IPS DF 6.9 (cell line): ENCODE measurements around the gene TNFAIP2.
A peak's percentile ranks its signal among the peaks of the same experiment; 100 is the strongest.

Source experiments
- DNase-seq: peaks from one replicate; pipeline ENCODE4 v3.0.0-alpha.2; 2013; ENCODE audit warnings: low read depth, low spot score
- H3K27ac ChIP-seq: one replicate; pipeline ENCODE4 v1.5.1; 2013; ENCODE audit warnings: low read length, control low read depth
- H3K27me3 ChIP-seq: 2 replicates; pipeline ENCODE4 v1.6.1; 2013; ENCODE audit warnings: mild to moderate bottlenecking, low read length; ENCODE audit not compliant: control insufficient read depth, insufficient read depth
- H3K36me3 ChIP-seq: 2 replicates; pipeline ENCODE4 v1.6.1; 2013; ENCODE audit warnings: low read length; ENCODE audit not compliant: control insufficient read depth, insufficient read depth
- H3K4me1 ChIP-seq: 2 replicates; pipeline ENCODE4 v1.6.1; 2013; ENCODE audit warnings: low read length; ENCODE audit not compliant: control insufficient read depth, insufficient read depth
- H3K4me3 ChIP-seq: 2 replicates; pipeline ENCODE4 v1.5.1; 2013; ENCODE audit warnings: mild to moderate bottlenecking, low read length
- H3K9me3 ChIP-seq: 2 replicates; pipeline ENCODE4 v1.6.1; 2013; ENCODE audit warnings: low read length, inconsistent platforms; ENCODE audit not compliant: control insufficient read depth, insufficient read depth
- WGBS: extraction: QIAGEN DNeasy Blood & Tissue Kit; methylation state at CpG from one replicate; pipeline ENCODE4 v1.1.7; 2013; ENCODE audit warnings: mixed read lengths, missing lambda C conversion rate; ENCODE audit not compliant: insufficient read length, insufficient coverage; 5-methylcytosine and 5-hydroxymethylcytosine counted together

The TNFAIP2 gene

DNA sequence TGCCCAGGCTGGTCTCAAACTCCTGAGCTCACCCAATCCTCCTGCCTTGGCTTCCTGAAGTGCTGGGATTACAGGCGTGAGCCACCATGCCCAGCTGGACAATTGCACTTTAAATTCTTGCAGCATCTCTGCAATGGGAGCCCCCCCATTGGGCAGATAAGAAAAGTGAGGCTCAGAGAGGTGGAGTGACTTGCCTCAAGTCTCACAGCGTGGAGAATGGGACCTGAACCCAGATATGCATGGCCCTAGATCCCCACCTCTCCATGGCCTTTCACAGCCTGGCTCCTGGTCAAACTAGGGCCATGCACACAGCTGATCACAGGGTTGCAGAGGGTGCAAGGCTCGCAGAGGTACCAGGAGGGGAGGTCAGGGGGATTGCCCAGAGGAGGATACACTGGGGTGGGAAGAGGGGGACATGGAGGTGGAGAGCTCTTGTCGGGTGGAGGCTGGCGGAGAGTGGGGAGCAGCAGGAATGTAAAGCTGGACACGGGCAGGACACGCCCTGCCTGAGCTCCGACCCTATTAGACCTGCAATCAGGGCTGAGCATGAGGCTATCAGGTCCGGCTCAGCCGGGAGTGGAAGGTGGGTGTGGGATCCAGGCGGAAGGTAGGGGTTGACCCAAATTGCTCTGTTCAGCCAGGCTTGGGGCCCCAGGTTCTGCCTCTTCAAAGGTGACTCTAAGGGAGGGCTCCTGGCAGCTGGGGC lies 21.9 kb upstream of the TNFAIP2 start:
- WGBS, result no CpG with 5 or more reads among the region's 11 CpGs
- no peaks in the 10 kb centered on the region for H3K36me3 ChIP-seq
- H3K9me3 ChIP-seq, result no peaks in the 10 kb centered on the region
- peaks cover 23% of the 10 kb centered on the region; the same call in 1 of the 2 replicates for H3K27me3 ChIP-seq
- no peak for DNase-seq
- peaks cover 21% of the 10 kb centered on the region for H3K4me1 ChIP-seq
- H3K4me3 ChIP-seq, result no peak overlapping the region
- no peak overlapping the region for H3K27ac ChIP-seq

DNA sequence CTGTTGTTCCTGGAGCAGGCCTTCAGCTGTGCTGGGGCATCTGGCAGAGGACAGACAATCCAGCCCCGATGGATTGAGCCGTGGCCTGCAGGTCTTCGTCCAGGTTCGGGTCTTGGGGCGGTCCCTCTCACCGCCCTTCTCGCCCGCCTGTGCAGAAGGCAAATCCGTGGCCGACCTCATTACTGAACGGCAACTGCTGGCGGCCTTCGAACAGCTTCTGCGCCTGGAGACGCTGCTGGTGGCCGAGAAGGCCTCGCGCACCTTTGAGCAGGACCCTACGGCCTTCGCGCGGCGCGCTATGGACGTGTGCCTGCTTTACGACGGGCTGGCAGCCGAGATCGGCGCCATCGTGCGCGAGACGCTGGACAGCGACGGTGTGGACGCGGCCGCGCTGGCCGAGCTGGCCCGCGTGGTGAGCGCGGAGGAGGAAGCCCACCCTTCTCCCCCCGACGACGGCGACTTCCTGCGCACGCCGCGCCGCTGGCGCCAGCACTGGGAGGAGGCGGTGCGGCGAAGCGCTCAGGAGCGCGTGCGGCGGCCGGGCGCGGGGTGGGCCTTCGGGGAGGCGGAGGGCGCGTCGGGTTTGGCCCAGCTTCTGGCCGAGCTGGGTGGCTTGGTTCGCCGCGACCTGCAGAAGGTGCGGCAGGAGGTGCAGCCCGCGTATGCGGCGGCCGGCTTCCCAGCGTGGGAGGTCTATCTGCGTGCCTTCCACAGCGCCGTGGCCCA lies 21.1 kb upstream of the TNFAIP2 start:
- H3K27me3 ChIP-seq, result peaks cover 23% of the 10 kb centered on the region; the same call in 1 of the 2 replicates
- H3K4me3 ChIP-seq, result no peak overlapping the region
- DNase-seq, result no peak
- no peak overlapping the region for H3K27ac ChIP-seq
- WGBS, result no CpG with 5 or more reads among the region's 85 CpGs
- H3K9me3 ChIP-seq, result no peaks in the 10 kb centered on the region
- H3K4me1 ChIP-seq, result peaks cover 17% of the 10 kb centered on the region
- no peaks in the 10 kb centered on the region for H3K36me3 ChIP-seq

DNA sequence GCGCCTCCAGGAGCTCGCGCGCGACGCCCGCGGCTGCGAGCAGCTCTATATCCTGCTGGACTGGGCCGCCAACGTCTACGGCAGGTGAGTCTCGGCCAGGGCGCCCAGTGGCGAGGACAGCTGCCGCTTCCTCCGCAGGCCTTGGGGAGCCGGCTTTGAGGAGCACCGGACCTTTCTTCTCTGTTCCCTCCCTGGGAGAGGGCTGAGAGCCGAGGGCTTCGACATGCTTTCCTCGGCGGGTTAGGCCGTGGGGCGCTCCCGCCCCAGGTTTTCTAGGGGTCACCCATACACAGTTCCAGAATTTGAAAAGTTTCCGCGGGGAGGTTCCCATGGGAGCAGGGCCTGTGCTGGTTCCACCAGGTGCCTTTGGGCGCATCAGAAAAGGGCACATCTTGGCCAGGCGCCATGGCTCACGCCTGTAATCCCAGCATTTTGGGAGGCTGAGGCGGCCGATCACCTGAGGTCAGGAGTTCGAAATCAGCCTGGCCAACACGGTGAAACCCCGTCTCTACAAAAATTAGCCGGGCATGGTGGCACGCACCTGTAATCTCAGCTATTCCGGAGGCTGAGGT lies 20.5 kb upstream of the TNFAIP2 start:
- peaks cover 15% of the 10 kb centered on the region for H3K4me1 ChIP-seq
- no peaks in the 10 kb centered on the region for H3K9me3 ChIP-seq
- peaks cover 23% of the 10 kb centered on the region; the same call in 1 of the 2 replicates for H3K27me3 ChIP-seq
- no peaks in the 10 kb centered on the region for H3K36me3 ChIP-seq
- WGBS, result no CpG with 5 or more reads among the region's 39 CpGs
- H3K4me3 ChIP-seq, result no peak overlapping the region
- DNase-seq, result no peak
- no peak overlapping the region for H3K27ac ChIP-seq

DNA sequence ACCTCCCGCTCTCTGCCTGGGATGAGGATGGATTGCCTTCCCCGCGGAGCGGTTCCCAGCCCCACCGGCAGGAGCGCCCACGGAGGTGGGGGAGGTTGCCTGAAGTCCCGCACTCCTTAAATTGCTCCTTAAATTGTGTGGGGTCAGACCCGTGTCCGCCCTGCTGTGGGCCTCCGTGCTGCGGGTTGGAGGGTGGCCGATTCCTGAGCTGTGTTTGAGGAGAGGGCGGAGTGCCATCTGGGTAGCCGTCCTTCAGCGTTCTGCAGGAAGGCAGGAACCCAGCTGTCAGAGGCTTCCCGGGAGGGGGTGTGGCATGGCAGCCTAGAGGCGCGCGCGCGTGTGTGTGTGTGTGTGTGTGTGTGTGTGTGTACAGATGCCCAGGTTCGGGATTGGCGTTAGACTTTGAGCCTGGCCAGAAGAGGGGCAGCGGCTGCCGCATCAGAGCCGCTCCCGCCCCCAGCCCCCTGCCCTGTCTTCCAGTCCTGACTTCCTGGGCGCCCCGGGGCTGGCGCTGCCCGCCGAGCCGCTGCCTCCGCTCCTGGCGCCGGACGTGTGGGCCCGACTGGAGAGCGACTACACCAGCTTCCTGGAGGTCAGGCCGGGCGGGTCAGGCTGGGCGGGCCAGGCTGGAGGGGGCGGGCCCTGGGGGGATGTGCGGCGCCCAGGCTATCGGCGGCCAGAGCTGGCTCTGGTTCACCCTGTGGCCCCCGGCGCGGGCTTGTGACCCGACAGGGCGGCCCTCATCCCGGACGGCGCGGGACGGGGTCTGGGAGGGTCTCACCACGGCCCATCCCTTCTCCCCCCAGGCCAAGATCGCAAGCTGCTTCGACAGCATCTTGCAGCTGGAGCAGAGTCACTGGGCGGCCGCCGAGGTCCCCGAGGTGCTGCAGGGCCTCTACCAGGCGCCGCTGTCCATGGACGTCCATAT lies 19.5 kb upstream of the TNFAIP2 start:
- no peak for DNase-seq
- peaks cover 20% of the 10 kb centered on the region for H3K4me1 ChIP-seq
- WGBS, result no CpG with 5 or more reads among the region's 68 CpGs
- no peaks in the 10 kb centered on the region for H3K36me3 ChIP-seq
- no peak overlapping the region for H3K27ac ChIP-seq
- no peaks in the 10 kb centered on the region for H3K9me3 ChIP-seq
- H3K27me3 ChIP-seq, result peaks cover 23% of the 10 kb centered on the region; the same call in 1 of the 2 replicates
- peak overlapping the region; percentile 1; the same call in 1 of the 2 replicates for H3K4me3 ChIP-seq

DNA sequence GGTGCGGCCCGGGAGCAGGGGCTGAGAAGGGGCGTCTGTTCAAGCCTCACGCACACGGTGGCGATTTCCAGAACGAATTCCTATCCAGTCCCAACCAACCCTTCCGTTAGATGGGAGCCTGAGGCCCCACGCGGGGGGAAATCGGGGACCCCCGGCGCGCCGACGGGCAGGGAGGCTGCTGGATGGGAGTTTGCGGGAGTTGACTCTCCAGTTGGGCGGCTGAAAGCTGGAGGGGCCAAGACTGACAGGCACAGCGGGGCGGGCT lies 18.9 kb upstream of the TNFAIP2 start:
- H3K4me1 ChIP-seq, result peaks cover 17% of the 10 kb centered on the region
- no peaks in the 10 kb centered on the region for H3K9me3 ChIP-seq
- WGBS, result no CpG with 5 or more reads among the region's 20 CpGs
- no peaks in the 10 kb centered on the region for H3K36me3 ChIP-seq
- H3K4me3 ChIP-seq, result peak overlapping the region; percentile 1; the same call in 1 of the 2 replicates
- peaks cover 23% of the 10 kb centered on the region; the same call in 1 of the 2 replicates for H3K27me3 ChIP-seq
- H3K27ac ChIP-seq, result no peak overlapping the region
- no peak for DNase-seq

DNA sequence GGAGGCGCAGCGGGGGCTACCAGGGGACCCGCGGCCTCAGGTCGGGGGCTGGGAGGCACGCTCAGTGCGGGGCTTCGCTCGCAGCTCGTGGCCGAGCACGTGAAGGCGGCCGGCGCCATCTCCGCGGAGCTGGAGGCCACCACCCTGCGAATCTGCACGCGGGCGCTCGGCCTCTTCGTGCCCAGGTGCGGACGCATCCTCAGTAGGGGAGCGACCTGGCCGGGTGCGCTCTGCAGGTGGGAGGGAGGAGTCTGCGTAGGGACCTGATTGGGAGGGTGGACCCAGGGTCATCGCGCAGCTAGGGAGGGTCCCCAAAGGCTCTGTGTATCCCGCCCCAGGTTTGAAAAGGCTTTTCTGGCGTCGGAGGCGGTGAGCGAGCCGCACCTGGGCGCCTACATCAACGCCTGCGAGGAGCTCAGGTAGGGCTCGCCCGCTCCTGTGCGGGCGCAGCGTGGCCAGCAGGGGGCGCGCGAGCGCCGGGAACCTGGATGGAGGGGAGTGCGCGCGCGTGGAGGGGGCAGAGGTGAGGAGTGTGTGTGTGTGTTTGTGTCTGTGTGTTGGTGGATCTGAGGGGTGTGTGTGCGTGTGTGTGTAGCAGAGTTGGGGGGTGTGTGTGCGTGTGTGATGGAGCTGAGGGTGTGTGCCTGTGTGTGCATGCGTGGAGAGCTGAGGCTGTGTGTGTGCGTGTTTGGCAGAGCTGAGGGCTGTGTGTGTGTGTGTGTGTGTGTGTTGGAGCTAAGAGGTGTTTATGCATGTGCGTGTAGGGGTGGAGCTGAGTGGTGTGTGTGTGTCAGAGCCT lies 18.4 kb upstream of the TNFAIP2 start:
- Histone ChIP-seq H3K9me3 (no peaks in the 10 kb centered on the region), H3K27ac (no peak overlapping the region), H3K27me3 (peaks cover 23% of the 10 kb centered on the region; the same call in 1 of the 2 replicates), H3K36me3 (no peaks in the 10 kb centered on the region), H3K4me3 (no peak overlapping the region; the same call in 1 of the 2 replicates), H3K4me1 (peaks cover 15% of the 10 kb centered on the region)
- no peak for DNase-seq
- WGBS, result no CpG with 5 or more reads among the region's 59 CpGs

DNA sequence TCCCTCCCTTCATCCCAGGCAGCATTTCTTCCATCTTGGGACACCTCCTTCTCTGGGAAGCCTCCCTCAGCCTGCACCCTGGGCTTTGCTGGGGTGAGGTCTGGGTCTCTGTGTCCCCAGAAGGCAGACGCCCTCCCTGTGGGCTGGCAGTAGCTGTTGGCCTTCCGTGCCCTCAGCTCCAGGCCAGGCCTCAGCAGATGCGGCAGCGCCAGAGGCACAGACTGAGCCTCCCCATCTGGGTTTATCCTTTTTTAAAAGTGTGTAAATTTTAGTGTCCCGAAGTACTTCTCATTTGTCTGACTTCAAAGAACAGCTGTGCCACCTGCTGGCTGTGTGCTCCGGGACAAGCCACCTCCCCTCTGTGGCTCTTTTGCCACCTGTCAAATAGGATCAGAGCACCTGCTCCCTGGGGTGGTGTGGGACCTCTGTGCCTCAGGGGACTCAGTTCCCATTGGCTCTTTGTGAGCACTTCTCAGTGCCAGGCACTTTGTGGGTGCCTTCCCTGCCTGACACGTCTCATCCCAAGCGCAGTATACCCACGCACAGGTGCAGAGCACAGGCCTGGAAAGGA lies 17.6 kb upstream of the TNFAIP2 start:
- no CpG with 5 or more reads among the region's 9 CpGs for WGBS
- Histone ChIP-seq H3K27me3 (peaks cover 23% of the 10 kb centered on the region; the same call in 1 of the 2 replicates), H3K27ac (no peak overlapping the region), H3K4me1 (peaks cover 17% of the 10 kb centered on the region), H3K9me3 (no peaks in the 10 kb centered on the region), H3K4me3 (no peak overlapping the region), H3K36me3 (no peaks in the 10 kb centered on the region)
- no peak for DNase-seq

DNA sequence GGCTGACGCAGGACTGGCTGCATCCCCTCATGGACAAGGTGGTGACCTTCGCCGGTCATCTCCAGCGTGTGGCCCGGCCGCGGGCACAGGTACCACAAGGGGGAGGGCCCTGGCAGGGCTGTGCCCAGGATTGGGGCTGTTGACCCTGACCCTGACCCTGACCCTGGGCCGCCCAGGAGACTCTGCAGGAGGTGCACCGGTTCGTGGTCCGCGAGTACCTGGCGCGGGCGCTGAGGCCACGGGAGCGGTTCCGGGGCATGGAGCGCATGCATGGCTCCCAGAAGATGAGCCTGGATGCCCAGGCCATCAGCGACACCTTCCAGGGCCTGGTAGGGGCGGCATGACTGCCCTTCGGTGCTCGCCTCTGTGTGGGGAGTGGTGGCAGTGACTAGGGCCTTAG lies 15.8 kb upstream of the TNFAIP2 start:
- Histone ChIP-seq H3K36me3 (no peaks in the 10 kb centered on the region), H3K27me3 (peaks cover 20% of the 10 kb centered on the region; the same call in 1 of the 2 replicates), H3K4me3 (no peak overlapping the region), H3K4me1 (peaks cover 26% of the 10 kb centered on the region), H3K9me3 (no peaks in the 10 kb centered on the region), H3K27ac (no peak overlapping the region)
- DNase-seq, result no peak
- no CpG with 5 or more reads among the region's 23 CpGs for WGBS

DNA sequence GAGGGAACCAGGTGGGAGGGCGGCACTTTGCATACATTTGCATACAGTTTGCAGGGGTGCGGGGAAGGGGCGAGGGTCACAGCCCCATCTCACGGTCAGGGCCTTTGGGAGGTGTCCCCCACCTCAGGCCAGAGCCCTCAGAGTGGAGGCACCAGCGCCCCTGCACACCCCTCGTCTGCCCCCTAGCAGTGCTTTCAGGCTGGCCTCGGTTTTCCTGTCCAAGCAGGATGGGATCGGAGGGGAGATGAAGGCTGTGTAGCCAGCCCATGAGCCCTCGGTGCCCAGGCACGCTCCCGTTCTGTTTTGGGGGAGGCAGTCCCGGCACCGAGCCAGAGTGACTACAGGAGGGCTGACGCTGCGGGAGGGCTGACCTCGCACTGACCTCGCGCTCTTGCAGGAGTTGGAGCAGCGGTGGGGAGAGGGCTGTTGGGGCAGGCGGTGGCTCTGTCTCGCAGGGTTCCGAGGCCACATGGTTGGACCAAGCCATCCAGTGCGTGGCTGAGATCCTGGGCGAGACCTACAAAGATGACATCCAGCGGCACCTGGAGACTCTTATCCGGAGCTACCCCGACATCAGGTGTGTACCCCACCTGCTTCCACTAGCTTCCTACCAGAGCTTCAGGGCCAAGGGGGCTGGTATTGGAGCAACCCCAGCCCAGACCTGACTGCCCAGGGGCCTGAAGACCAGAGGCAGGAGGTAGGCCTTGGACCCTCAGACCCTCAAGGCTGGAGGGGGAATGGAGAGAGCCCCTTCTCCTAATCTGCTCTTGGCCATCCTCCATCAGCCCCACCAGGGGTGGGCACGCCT lies 15.1 kb upstream of the TNFAIP2 start:
- H3K4me1 ChIP-seq, result peaks cover 26% of the 10 kb centered on the region
- WGBS, result no CpG with 5 or more reads among the region's 28 CpGs
- H3K36me3 ChIP-seq, result no peaks in the 10 kb centered on the region
- H3K9me3 ChIP-seq, result no peaks in the 10 kb centered on the region
- peaks cover 14% of the 10 kb centered on the region; the same call in 1 of the 2 replicates for H3K27me3 ChIP-seq
- H3K27ac ChIP-seq, result no peak overlapping the region
- no peak for DNase-seq
- H3K4me3 ChIP-seq, result no peak overlapping the region
